ENCODE data around the gene EDRF1.

GRCh38 chr10:125777806-125778205, 58.3 kb downstream of the EDRF1 start:
- TF ChIP-seq CTCF (IDR thresholded peaks at IDR 0.05) (no peak), HES2 (IDR thresholded peaks at IDR 0.05) (no peak), MAX (IDR thresholded peaks at IDR 0.05) (no peak), FOSB (CRISPR knock-in tag; IDR thresholded peaks at IDR 0.05) (no peak), USF2 (IDR thresholded peaks at IDR 0.05) (no peak), ZC3H11A (IDR thresholded peaks at IDR 0.05) (no peak), POLR2A (IDR thresholded peaks at IDR 0.05; ENCODE audit: low read length) (no peak), EP300 (IDR thresholded peaks at IDR 0.05) (no peak), CEBPB (IDR thresholded peaks at IDR 0.05) (no peak), E2F6 (IDR thresholded peaks at IDR 0.05; ENCODE audit: borderline replicate concordance, low read depth) (no peak), JUNB (IDR thresholded peaks at IDR 0.05) (no peak), NFE2L2 (conservative IDR thresholded peaks at IDR 0.05; ENCODE audit: low read length) (no peak)

All from A549 (cell line).